Muscle layer of duodenum (tissue), 2 donors: ENCODE results near the gene AMACR.

Source experiments
- H3K27ac ChIP-seq: one replicate; pipeline ENCODE4 v1.7.0; 2013; ENCODE audit warnings: mild to moderate bottlenecking, low read length
- H3K27me3 ChIP-seq: one replicate; pipeline ENCODE4 v1.7.0; 2013; ENCODE audit warnings: low read depth, mild to moderate bottlenecking, control low read depth, low read length
- H3K36me3 ChIP-seq, 2 donors: one replicate each; pipeline ENCODE4 v1.7.0; 2013; ENCODE audit warnings: low read length in 2 of 2, control low read depth in 1 of 2, mild to moderate bottlenecking in 1 of 2; ENCODE audit not compliant: insufficient read depth in 2 of 2, control insufficient read depth in 1 of 2
- H3K4me1 ChIP-seq, 2 donors: one replicate each; pipeline ENCODE4 v1.7.0; 2013; ENCODE audit warnings: low read length in 2 of 2, mild to moderate bottlenecking in 2 of 2, control low read depth in 1 of 2, moderate library complexity in 1 of 2; ENCODE audit not compliant: insufficient read depth in 2 of 2, control insufficient read depth in 1 of 2
- H3K4me3 ChIP-seq, 2 donors: one replicate each; pipeline ENCODE4 v1.7.0; 2013; ENCODE audit warnings: low read length in 2 of 2, low read depth in 1 of 2, mild to moderate bottlenecking in 1 of 2
- H3K9me3 ChIP-seq, 2 donors: one replicate each; pipeline ENCODE4 v1.7.0; 2013; ENCODE audit warnings: low read length in 2 of 2, control low read depth in 1 of 2, mild to moderate bottlenecking in 1 of 2; ENCODE audit not compliant: control insufficient read depth in 1 of 2
- donor health status: healthy.

AMACR gene

DNA sequence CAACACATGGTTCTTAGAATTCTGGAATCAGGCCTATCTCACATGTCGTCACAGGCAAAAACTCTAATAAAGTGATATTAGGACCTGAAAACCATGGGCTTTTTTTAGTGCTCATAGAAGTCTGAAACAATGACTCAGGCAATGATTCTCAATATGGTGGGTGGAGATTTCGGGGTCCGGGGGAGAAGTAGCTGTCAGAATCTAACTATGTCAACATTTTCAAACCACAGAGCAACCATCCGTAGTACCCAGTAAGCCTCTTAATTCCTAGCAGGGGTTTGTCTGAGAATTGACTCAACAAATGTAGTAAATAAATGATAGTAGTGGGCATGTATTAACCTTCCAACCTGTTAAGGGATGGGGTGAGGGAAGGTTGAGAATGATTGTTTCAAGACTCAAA is 2.6 kb downstream of the AMACR start:
- H3K27ac ChIP-seq = no peak overlapping the region
- no peak overlapping the region for H3K4me3 ChIP-seq
- H3K9me3 ChIP-seq = no peaks in the 10 kb centered on the region
- H3K36me3 ChIP-seq = peaks cover 12 to 13% of the 10 kb centered on the region in 2 donors
- peaks cover 12 to 37% of the 10 kb centered on the region in 2 donors for H3K4me1 ChIP-seq
- no peaks in the 10 kb centered on the region for H3K27me3 ChIP-seq

DNA sequence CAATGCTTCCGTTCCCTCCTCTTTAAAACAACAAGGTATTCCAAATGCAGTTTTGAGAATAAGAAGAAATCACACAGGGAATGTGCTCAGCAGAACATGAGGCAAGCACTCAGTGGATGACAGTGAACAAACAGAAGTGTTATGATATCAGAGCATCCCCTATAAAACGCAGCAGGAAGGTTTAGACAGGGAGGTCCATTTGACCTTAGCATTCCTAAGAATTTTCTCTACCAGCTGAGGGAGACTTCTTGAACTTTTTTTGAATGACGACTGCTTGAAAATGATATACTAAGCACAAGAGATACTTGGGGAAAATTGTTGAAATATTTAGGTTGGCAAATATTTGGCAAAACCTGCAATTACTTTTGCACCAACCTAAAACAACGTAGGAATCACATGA is 3.9 kb downstream of the AMACR start:
- Histone ChIP-seq H3K27me3 (no peaks in the 10 kb centered on the region), H3K36me3 (peaks cover 12 to 13% of the 10 kb centered on the region in 2 donors), H3K4me1 (peaks cover 11 to 37% of the 10 kb centered on the region in 2 donors), H3K27ac (no peak overlapping the region), H3K4me3 (no peak overlapping the region), H3K9me3 (no peaks in the 10 kb centered on the region)

DNA sequence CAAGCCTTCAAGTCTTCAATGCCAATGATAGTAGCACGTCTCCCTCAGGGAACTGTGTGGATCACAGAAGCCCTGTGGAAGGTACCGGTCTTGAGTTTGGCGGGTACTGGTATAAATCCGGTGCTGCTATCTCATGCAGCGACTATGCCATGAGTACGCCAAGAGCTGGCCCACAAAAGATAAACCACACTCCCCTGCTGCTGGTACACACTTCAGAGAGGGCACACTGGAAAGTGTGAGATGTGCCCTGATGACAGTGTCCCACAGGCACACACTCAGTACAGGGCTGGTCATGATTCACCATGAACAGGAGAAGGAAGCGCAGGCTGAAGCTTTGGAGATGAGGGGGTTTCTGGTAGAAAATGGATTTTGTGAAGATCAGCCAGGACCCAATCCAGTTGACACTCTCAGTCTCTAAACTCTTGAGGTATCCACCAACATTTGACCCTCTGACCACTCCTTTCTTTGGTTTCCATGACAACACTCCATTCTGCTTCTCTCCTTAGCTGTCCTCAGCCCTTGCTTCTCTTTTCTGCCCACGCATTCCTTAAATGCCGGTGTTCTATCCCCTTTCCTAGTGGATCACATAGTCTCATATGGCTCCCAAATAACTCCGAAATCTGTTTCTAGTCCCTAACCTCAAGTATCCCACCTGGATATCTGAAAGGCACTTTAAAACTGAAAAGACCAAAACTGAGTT is 5.1 kb downstream of the AMACR start:
- Histone ChIP-seq H3K4me1 (peaks cover 6 to 37% of the 10 kb centered on the region in 2 donors), H3K36me3 (peaks cover 10 to 19% of the 10 kb centered on the region in 2 donors), H3K27ac (no peak overlapping the region), H3K27me3 (no peaks in the 10 kb centered on the region), H3K4me3 (no peak overlapping the region), H3K9me3 (no peaks in the 10 kb centered on the region)

DNA sequence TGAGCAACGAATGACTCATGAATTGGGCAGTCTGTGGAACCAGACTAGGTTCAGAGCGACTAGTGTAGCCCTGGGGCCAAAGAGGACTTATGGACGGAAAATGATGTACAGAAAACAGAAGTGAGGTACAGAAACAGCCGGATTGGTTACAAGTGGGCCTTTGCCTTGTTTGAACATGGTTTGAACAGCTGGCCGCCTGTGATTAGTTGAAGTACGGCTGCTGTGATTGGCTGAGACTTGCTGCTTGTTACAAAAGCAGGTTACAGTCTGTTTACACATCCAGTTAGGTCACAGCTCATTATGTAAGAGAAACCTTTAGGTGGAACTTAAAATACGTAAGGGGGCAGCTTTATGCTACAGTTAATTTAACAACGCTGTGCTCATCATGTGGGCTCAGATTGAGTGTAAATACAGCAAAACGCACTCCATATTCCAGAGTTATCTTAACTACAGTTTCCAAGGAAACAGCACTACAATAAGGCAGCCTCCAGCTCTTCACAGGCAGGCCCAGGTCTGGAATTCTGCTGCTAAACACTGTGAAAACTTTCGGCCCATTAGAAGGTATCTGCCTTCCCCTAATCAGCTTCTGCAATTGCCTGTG is 6.5 kb downstream of the AMACR start:
- Histone ChIP-seq H3K27ac (peak overlapping the region; percentile 42), H3K36me3 (peaks cover 10 to 19% of the 10 kb centered on the region in 2 donors)

DNA sequence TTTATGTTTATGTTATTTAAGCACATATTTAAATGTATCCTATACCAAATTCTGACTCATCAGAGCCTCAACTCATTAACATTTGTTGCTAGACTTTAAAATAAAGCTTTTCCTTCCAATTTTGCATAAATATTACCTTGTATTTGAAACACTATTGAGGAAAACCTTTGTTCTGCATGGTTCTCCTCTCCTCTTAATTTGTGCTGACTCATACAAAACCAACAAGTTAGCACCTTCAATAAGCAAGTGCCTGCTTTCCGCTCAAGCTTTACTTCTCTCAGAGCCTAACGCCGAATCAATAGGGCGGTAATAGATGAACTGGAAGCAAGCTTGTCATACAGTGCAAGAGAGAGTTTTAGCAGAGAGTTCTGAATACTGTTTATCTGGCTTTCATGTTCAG is 7.9 kb downstream of the AMACR start:
- no peak overlapping the region for H3K4me3 ChIP-seq
- no peak overlapping the region for H3K27ac ChIP-seq
- H3K4me1 ChIP-seq = peaks cover 0 to 19% of the 10 kb centered on the region in 2 donors
- peaks cover 10 to 19% of the 10 kb centered on the region in 2 donors for H3K36me3 ChIP-seq
- no peaks in the 10 kb centered on the region for H3K27me3 ChIP-seq
- H3K9me3 ChIP-seq = no peaks in the 10 kb centered on the region

More for the DNA sequence above, 6.5 kb downstream of the AMACR start:
- H3K27me3 ChIP-seq = no peaks in the 10 kb centered on the region
- no peaks in the 10 kb centered on the region for H3K9me3 ChIP-seq
- no peak overlapping the region for H3K4me3 ChIP-seq
- H3K4me1 ChIP-seq = peaks cover 0 to 28% of the 10 kb centered on the region in 2 donors

DNA sequence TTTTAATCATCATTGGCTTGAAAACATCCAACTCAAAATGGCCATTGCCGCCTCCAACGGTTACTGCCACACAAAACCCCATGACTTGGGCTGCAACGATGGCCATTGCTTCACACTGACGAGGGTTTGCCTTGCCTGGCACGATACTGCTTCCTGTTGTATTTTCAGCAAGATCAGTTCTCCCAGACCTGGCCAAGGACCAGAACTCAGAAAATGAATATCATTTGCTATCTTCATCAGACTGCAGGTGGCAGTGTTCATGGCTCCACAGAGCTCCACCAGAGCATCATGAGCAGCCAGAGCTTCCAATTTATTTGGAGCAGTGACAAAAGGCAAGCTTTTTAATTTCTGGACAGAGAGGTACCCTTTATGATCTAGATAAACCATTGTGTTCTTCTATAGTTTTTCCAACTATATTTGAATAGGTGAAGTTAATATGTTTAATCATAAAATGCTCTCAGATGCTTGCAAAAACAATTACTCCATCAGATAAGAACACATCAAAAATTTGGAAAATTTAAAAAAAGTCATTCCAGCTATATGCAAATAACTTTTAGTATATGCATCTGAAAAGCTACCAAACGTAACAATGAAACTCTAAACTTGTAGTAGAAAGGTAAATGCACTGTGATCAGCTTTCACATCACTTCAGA is 10.4 kb downstream of the AMACR start:
- no peak overlapping the region for H3K4me3 ChIP-seq
- H3K9me3 ChIP-seq = no peaks in the 10 kb centered on the region
- no peaks in the 10 kb centered on the region for H3K27me3 ChIP-seq
- H3K27ac ChIP-seq = no peak overlapping the region
- H3K4me1 ChIP-seq = peaks cover 0 to 19% of the 10 kb centered on the region in 2 donors
- H3K36me3 ChIP-seq = peaks cover 0 to 9% of the 10 kb centered on the region in 2 donors

DNA sequence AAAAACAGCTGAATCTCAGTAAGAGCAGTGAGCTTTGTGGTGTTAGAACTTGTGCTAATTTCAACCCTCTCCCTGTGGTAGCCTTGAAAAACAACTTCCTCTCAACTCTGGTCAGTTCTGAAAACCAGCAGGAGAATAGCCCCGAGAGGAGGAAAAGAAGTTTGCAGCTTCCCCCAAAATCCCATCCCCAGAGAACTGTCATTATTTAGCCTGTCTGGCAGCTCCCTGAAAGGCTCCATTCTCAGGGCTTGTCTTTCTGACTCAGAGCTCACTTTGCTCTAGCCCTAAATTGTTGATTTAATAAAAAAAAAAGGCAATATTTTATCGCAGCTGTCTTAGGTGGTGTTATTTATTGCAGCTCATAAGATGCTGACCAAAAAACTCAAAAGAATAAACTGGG is 12.0 kb downstream of the AMACR start:
- Histone ChIP-seq H3K4me3 (no peak overlapping the region), H3K27ac (no peak overlapping the region), H3K4me1 (peaks cover 0 to 11% of the 10 kb centered on the region in 2 donors), H3K9me3 (no peaks in the 10 kb centered on the region), H3K36me3 (peaks cover 0 to 7% of the 10 kb centered on the region in 2 donors), H3K27me3 (no peaks in the 10 kb centered on the region)

DNA sequence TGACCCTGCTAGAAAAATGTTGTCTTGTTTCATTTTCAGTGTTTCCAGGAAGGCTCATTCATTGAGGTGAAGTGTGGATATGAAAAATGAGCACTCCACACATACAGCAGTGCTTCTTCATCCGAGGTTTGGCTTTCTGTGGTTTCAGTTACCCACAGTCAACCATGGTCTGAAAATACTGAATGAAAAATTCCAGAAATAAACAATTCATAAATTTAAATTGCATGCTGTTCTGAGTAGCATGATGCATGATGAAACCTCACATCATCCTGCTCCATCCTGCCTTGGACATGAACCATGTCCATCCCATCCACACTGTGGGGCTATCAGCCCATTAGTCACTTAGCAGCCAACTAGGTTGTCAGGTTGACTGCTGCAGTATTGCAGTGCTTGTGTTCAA is 13.0 kb downstream of the AMACR start:
- Histone ChIP-seq H3K4me3 (no peak overlapping the region), H3K4me1 (peaks cover 0 to 5% of the 10 kb centered on the region in 2 donors), H3K36me3 (peaks cover 0 to 7% of the 10 kb centered on the region in 2 donors), H3K9me3 (no peaks in the 10 kb centered on the region), H3K27ac (no peak overlapping the region), H3K27me3 (no peaks in the 10 kb centered on the region)

DNA sequence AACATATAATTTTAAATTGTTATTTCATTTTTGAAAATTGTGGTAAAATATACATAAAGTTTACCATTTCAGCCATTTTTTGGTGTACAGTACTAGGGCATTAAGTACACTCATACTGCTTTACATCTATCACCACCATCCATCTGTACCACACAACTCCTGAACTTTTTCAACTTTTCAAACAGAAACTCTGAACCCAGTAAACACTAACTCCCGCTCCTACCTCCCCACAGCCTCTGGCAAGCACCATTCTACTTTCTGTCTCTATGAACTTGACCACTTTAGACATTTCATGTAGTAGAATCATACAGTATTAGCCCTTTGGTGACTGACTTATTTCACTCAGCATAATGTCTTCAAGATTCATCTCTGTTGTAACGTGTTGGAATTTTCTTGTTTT is 15.0 kb downstream of the AMACR start:
- Histone ChIP-seq H3K27me3 (no peaks in the 10 kb centered on the region), H3K4me1 (peaks cover 0 to 5% of the 10 kb centered on the region in 2 donors), H3K36me3 (peaks cover 14 to 16% of the 10 kb centered on the region in 2 donors), H3K27ac (no peak overlapping the region), H3K4me3 (no peak overlapping the region), H3K9me3 (no peaks in the 10 kb centered on the region)

DNA sequence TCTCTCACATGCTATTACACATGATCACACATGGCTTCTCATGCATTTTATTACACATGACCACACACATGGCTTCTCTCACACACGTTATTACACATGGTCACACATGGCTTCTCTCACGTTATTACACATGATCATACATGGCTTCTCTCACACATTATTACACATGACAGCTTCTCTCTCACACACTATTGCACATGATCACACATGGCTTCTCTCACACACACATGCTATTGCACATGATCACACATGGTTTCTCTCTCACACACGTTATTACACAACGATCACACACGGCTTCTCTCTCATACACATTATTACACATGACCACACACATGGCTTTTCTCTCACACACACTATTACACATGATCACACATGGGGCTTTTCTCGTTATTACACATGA is 22.4 kb downstream of the AMACR start:
- no peaks in the 10 kb centered on the region for H3K27me3 ChIP-seq
- no peaks in the 10 kb centered on the region for H3K4me1 ChIP-seq
- H3K36me3 ChIP-seq = peaks cover 15 to 29% of the 10 kb centered on the region in 2 donors
- H3K4me3 ChIP-seq = no peak overlapping the region
- H3K9me3 ChIP-seq = no peaks in the 10 kb centered on the region
- H3K27ac ChIP-seq = no peak overlapping the region

DNA sequence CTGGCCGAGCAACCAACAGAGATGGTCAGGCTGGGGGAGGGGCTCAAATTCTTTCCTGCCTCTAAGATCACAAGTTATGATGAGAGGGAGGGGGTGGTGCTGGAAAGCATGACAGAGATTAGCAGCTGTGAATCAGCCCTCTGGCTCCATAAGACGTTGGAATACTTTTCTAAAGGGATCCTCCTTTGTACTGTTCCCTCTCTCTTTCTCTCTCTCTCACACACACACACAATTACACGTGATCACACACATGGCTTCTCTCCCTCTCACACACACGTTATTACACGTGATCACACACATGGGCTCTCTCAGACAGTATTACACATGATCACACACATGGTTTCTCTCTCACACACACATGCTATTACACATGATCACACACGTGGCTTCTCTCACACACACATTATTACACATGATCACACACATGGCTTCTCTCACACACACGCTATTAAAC is 23.2 kb downstream of the AMACR start, which contains the start of gene SLC45A2:
Gene SLC45A2 (minus strand): TSS at position 23 of the 454 bp plus-strand sequence. CDS start 110 bp downstream, outside the sequence.
- no peak within 1 kb of the TSS for H3K4me3 ChIP-seq
- no peaks in the 10 kb centered on the region for H3K27me3 ChIP-seq
- no peaks in the 10 kb centered on the region for H3K4me1 ChIP-seq
- H3K27ac ChIP-seq = no peak within 1 kb of the TSS
- peaks cover 15 to 29% of the 10 kb centered on the region in 2 donors for H3K36me3 ChIP-seq
- no peaks in the 10 kb centered on the region for H3K9me3 ChIP-seq
